8988T (cell line): ENCODE data around the gene CD302.
"Not testable (repeated sequence)": the region's sequence is repeated elsewhere in the genome, so short reads cannot be mapped to it uniquely, and the experiment has no call there.

Source experiments
- DNase-seq: peaks from one replicate; pipeline ENCODE4 v3.0.0; 2011

CD302 gene

GRCh38 chr2:159797543-159798375, at the start of gene CD302:
CD302 (minus strand) TSS chr2:159798208; CDS start chr2:159798198, 10 bp downstream.
- DNase-seq: peak; percentile 56

- no peak for DNase-seq
Measured at GRCh38 chr2:159846564-159846963, 48.6 kb upstream of the CD302 start.

- DNase-seq: no peak
Measured at GRCh38 chr2:159840616-159841015, 42.6 kb upstream of the CD302 start.

- no peak for DNase-seq
Measured at GRCh38 chr2:159832858-159833257, 34.9 kb upstream of the CD302 start.

GRCh38 chr2:159832026-159832425, 34.0 kb upstream of the CD302 start:
- DNase-seq: no peak

- no peak for DNase-seq
Measured at GRCh38 chr2:159829376-159829775, 31.4 kb upstream of the CD302 start.

GRCh38 chr2:159828738-159829137, 30.7 kb upstream of the CD302 start:
- DNase-seq: no peak

GRCh38 chr2:159822478-159822833, 24.4 kb upstream of the CD302 start:
- not testable (repeated sequence) for DNase-seq

- DNase-seq: not testable (repeated sequence)
Measured at GRCh38 chr2:159821775-159822477, 23.9 kb upstream of the CD302 start.

- no peak for DNase-seq
Measured at GRCh38 chr2:159818940-159819339, 20.9 kb upstream of the CD302 start.

- DNase-seq: no peak
Measured at GRCh38 chr2:159817283-159817682, 19.3 kb upstream of the CD302 start.

GRCh38 chr2:159811232-159811631, 13.2 kb upstream of the CD302 start:
- no peak for DNase-seq

- DNase-seq: no peak
Measured at GRCh38 chr2:159808032-159808425, 10.0 kb upstream of the CD302 start.

GRCh38 chr2:159807183-159808031, 9.4 kb upstream of the CD302 start:
- DNase-seq: peak; percentile 29

- DNase-seq: no peak
Measured at GRCh38 chr2:159804941-159805340, 6.9 kb upstream of the CD302 start.

GRCh38 chr2:159803235-159803962, 5.4 kb upstream of the CD302 start:
- no peak for DNase-seq

- no peak for DNase-seq
Measured at GRCh38 chr2:159802673-159803072, 4.7 kb upstream of the CD302 start.

- DNase-seq: no peak
Measured at GRCh38 chr2:159799833-159800232, 1.8 kb upstream of the CD302 start.

GRCh38 chr2:159798376-159798725, 343 bp upstream of the CD302 start:
- DNase-seq: no peak

GRCh38 chr2:159797225-159797542, 824 bp downstream of the CD302 start:
- no peak for DNase-seq

GRCh38 chr2:159795841-159796690, 1.9 kb downstream of the CD302 start:
- no peak for DNase-seq

- DNase-seq: no peak
Measured at GRCh38 chr2:159793326-159793725, 4.7 kb downstream of the CD302 start.
